Limb (tissue), 2 donors: ENCODE results near the gene DNAH1.

Source experiments
- DNase-seq, 2 donors: peaks; one replicate each; pipeline ENCODE4 v3.0.0-alpha.2; 2016; ENCODE audit errors: extremely low spot score in 2 of 2

Gene DNAH1

GRCh38 chr3:52290596-52291507 is 25.3 kb upstream of the DNAH1 start:
- DNase-seq, result peak in 1 of 2 donors; percentile 24

- no peak for DNase-seq
Measured at GRCh38 chr3:52291508-52292181, 24.5 kb upstream of the DNAH1 start.

- DNase-seq, result no peak
Measured at GRCh38 chr3:52292247-52293065, 23.7 kb upstream of the DNAH1 start.

GRCh38 chr3:52293491-52294319 is 22.4 kb upstream of the DNAH1 start:
- DNase-seq, result no peak

- DNase-seq, result no peak
Measured at GRCh38 chr3:52294320-52295150, 21.6 kb upstream of the DNAH1 start.

- DNase-seq, result no peak
Measured at GRCh38 chr3:52295671-52296208, 20.4 kb upstream of the DNAH1 start.

- no peak for DNase-seq
Measured at GRCh38 chr3:52297242-52298148, 18.6 kb upstream of the DNAH1 start.

GRCh38 chr3:52298149-52299098 is 17.7 kb upstream of the DNAH1 start:
- peak in 1 of 2 donors; percentile 79 for DNase-seq

DNA sequence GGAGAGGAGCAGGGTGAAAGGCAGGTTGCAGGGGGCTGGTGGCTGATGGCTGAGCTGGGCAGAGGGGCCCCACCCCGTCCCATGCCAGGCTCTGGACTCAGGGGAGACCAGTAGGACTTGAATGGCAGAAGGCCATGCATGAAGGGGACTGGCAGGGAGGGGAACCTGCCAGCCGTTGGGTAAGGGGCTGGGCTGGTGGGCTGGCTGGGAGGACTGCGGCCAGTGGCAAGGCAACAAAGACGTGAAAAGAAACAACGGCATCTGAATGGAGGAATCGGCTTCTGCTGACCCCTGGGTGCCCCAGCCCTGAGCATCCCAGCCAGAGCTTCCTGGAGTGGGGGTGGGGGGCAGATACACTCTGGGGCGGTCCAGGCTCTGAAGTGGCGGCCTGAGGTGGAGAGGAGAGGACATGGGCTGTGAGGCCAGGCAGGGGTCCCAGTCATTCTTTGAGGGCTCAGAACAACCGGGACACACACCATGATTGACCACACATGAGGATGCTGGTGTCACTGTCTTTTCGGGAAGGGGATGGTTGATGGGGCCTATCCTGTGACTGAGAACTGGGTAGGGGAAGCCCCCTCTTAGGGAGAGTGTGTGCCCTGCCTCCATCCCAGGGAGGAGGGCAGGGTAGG is 16.8 kb upstream of the DNAH1 start:
- no peak for DNase-seq

- no peak for DNase-seq
Measured at GRCh38 chr3:52299879-52300611, 16.1 kb upstream of the DNAH1 start.

DNA sequence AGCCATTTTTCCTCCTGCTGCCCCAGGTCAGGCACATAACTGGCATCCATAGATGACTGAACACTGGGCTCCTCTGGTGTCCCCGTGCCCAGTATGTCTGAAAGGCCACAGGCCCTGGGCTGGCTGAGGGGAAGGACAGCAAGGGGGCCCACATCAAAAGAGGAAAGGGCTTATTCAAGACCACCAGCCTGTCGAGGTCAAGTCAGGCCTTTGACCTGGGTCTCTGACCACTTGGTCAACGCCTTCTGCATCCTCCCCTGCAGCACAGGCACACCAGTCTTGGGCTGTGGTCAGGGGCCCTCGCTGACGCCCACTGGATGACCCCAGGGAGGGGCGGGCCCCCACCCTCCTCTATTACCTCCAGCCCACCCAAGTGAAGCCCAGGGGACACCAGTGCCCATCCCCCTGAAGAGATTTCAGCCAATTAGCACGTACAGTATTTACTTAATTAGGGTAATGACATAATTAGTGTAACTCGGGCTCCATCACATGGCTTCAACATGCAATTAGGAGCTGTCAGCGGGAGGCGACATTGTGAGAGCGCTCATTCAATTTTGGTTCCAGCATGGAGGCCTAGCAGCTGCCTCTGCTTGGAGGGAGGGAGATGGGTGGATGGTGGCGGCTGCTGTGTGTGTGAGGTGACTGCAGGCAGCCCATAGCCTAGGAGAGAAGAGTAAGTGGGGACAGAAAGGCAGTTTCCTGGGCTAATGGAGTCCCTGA is 13.5 kb upstream of the DNAH1 start:
- DNase-seq, result no peak

DNA sequence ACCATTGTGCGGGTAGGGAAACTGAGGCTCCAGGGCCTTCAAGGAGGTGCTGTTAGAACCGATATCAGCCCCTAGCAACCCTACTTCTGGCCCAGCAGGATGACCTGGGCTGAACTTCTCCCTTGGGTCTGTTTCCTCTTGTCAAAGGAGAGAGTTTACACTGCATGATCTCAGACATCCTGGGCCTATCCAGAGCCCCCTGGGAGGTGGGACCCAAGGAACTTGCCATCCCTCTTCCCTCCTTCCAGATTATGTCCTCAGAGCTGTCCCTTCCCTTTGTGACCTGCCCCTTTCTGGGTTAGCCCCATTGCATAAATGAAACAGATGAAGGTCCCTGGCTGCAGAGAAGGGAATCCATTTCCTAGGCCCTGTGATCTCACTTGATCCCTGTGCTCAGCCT is 12.3 kb upstream of the DNAH1 start:
- DNase-seq, result no peak

DNA sequence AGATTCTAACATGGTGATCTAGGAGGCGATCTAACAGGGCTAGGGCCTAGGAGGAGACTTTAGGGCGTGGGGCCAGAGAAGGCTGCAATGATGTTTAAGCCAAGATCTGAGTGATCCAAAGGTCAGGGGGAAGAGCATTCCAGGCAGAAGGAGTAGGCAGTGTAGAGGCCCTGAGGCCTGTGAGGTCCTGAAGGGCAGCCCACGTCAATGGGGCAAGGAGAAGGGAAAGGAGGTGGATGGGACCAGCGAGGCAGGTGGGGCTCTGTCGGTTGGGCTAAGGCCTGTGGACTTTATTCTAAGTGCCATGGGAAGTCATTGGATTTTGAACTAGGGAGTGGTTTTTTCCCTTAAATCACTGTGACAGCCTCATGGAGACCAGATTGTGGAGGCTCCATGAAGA is 10.2 kb upstream of the DNAH1 start:
- DNase-seq, result no peak

DNA sequence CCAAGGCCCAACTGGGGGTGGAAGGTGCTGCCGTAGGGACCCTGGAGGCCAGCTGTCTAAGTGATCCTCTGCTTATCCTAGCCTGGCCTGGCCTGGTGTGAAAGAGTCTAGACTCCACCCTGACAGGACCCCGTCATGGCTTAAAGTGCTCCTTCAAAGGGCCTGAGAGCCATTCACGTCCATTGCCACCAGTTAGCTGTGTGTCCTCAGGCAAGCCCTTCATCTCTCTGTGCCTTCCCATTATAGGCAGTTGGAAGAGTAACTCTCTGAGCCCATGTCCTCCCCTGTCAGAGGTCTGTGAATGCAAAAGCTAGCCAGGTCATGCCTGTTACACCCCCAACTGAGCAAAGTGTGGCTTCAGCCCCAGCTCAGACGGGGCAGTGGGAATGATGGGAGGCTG is 9.1 kb upstream of the DNAH1 start:
- DNase-seq, result no peak

GRCh38 chr3:52308308-52308707 is 7.8 kb upstream of the DNAH1 start:
- no peak for DNase-seq
